Muscle layer of duodenum (tissue), 2 donors: ENCODE results near the gene ENG.

Source experiments
- H3K27ac ChIP-seq: one replicate; pipeline ENCODE4 v1.7.0; 2013; ENCODE audit warnings: mild to moderate bottlenecking, low read length
- H3K27me3 ChIP-seq: one replicate; pipeline ENCODE4 v1.7.0; 2013; ENCODE audit warnings: low read depth, mild to moderate bottlenecking, control low read depth, low read length
- H3K36me3 ChIP-seq, 2 donors: one replicate each; pipeline ENCODE4 v1.7.0; 2013; ENCODE audit warnings: low read length in 2 of 2, control low read depth in 1 of 2, mild to moderate bottlenecking in 1 of 2; ENCODE audit not compliant: insufficient read depth in 2 of 2, control insufficient read depth in 1 of 2
- H3K4me1 ChIP-seq, 2 donors: one replicate each; pipeline ENCODE4 v1.7.0; 2013; ENCODE audit warnings: low read length in 2 of 2, mild to moderate bottlenecking in 2 of 2, control low read depth in 1 of 2, moderate library complexity in 1 of 2; ENCODE audit not compliant: insufficient read depth in 2 of 2, control insufficient read depth in 1 of 2
- H3K4me3 ChIP-seq, 2 donors: one replicate each; pipeline ENCODE4 v1.7.0; 2013; ENCODE audit warnings: low read length in 2 of 2, low read depth in 1 of 2, mild to moderate bottlenecking in 1 of 2
- H3K9me3 ChIP-seq, 2 donors: one replicate each; pipeline ENCODE4 v1.7.0; 2013; ENCODE audit warnings: low read length in 2 of 2, control low read depth in 1 of 2, mild to moderate bottlenecking in 1 of 2; ENCODE audit not compliant: control insufficient read depth in 1 of 2
- donor health status: healthy.

Gene ENG

GRCh38 chr9:127835991-127836516, 18.4 kb downstream of the ENG start:
- peaks cover 0 to 4% of the 10 kb centered on the region in 2 donors for H3K36me3 ChIP-seq
- no peaks in the 10 kb centered on the region for H3K27me3 ChIP-seq
- no peaks in the 10 kb centered on the region for H3K9me3 ChIP-seq
- H3K4me1 ChIP-seq = peaks cover 12 to 42% of the 10 kb centered on the region in 2 donors
- peak overlapping the region; percentile 82 for H3K27ac ChIP-seq
- no peak overlapping the region for H3K4me3 ChIP-seq

GRCh38 chr9:127833555-127833954, 20.9 kb downstream of the ENG start:
- Histone ChIP-seq H3K9me3 (no peaks in the 10 kb centered on the region), H3K27me3 (no peaks in the 10 kb centered on the region), H3K36me3 (peaks cover 0 to 4% of the 10 kb centered on the region in 2 donors), H3K27ac (peak overlapping the region; percentile 56), H3K4me1 (peaks cover 12 to 46% of the 10 kb centered on the region in 2 donors), H3K4me3 (no peak overlapping the region)

GRCh38 chr9:127832248-127832647, 22.2 kb downstream of the ENG start:
- Histone ChIP-seq H3K4me1 (peaks cover 4 to 36% of the 10 kb centered on the region in 2 donors), H3K9me3 (no peaks in the 10 kb centered on the region), H3K36me3 (peaks cover 0 to 4% of the 10 kb centered on the region in 2 donors), H3K4me3 (no peak overlapping the region), H3K27ac (no peak overlapping the region), H3K27me3 (no peaks in the 10 kb centered on the region)

GRCh38 chr9:127829205-127829906, 25.1 kb downstream of the ENG start:
- Histone ChIP-seq H3K27me3 (no peaks in the 10 kb centered on the region), H3K4me3 (no peak overlapping the region), H3K36me3 (peaks cover 11 to 13% of the 10 kb centered on the region in 2 donors), H3K4me1 (peaks cover 0 to 34% of the 10 kb centered on the region in 2 donors), H3K9me3 (no peaks in the 10 kb centered on the region), H3K27ac (peak overlapping the region; percentile 77)

- peaks cover 15 to 17% of the 10 kb centered on the region in 2 donors for H3K36me3 ChIP-seq
- H3K4me3 ChIP-seq = peak overlapping the region; percentile 23 to 49
- H3K27ac ChIP-seq = peak overlapping the region; percentile 77
- H3K27me3 ChIP-seq = no peaks in the 10 kb centered on the region
- no peaks in the 10 kb centered on the region for H3K9me3 ChIP-seq
- H3K4me1 ChIP-seq = peaks cover 0 to 34% of the 10 kb centered on the region in 2 donors
Observed at GRCh38 chr9:127828262-127829031, 26.0 kb downstream of the ENG start.

GRCh38 chr9:127826253-127826913, 28.1 kb downstream of the ENG start:
- Histone ChIP-seq H3K4me1 (peaks cover 0 to 27% of the 10 kb centered on the region in 2 donors), H3K9me3 (no peaks in the 10 kb centered on the region), H3K4me3 (no peak overlapping the region), H3K27ac (no peak overlapping the region), H3K36me3 (peaks cover 17 to 19% of the 10 kb centered on the region in 2 donors), H3K27me3 (no peaks in the 10 kb centered on the region)

- Histone ChIP-seq H3K27me3 (no peaks in the 10 kb centered on the region), H3K4me1 (peaks cover 0 to 27% of the 10 kb centered on the region in 2 donors), H3K4me3 (no peak overlapping the region), H3K27ac (no peak overlapping the region), H3K36me3 (peaks cover 17 to 24% of the 10 kb centered on the region in 2 donors), H3K9me3 (no peaks in the 10 kb centered on the region)
Observed at GRCh38 chr9:127825319-127826051, 29.0 kb downstream of the ENG start.

- Histone ChIP-seq H3K27ac (no peak overlapping the region), H3K36me3 (peaks cover 24 to 50% of the 10 kb centered on the region in 2 donors), H3K4me1 (peaks cover 0 to 16% of the 10 kb centered on the region in 2 donors), H3K9me3 (no peaks in the 10 kb centered on the region), H3K27me3 (no peaks in the 10 kb centered on the region), H3K4me3 (no peak overlapping the region)
Observed at GRCh38 chr9:127822108-127822507, 32.4 kb downstream of the ENG start.

- H3K27me3 ChIP-seq = no peaks in the 10 kb centered on the region
- no peak overlapping the region for H3K27ac ChIP-seq
- no peaks in the 10 kb centered on the region for H3K4me1 ChIP-seq
- H3K9me3 ChIP-seq = no peaks in the 10 kb centered on the region
- H3K36me3 ChIP-seq = peaks cover 18 to 69% of the 10 kb centered on the region in 2 donors
- no peak overlapping the region for H3K4me3 ChIP-seq
Observed at GRCh38 chr9:127818574-127818973, 35.9 kb downstream of the ENG start.

- no peaks in the 10 kb centered on the region for H3K4me1 ChIP-seq
- no peak overlapping the region for H3K27ac ChIP-seq
- H3K36me3 ChIP-seq = peaks cover 22 to 75% of the 10 kb centered on the region in 2 donors
- H3K9me3 ChIP-seq = no peaks in the 10 kb centered on the region
- H3K4me3 ChIP-seq = no peak overlapping the region
- H3K27me3 ChIP-seq = no peaks in the 10 kb centered on the region
Observed at GRCh38 chr9:127817881-127818434, 36.5 kb downstream of the ENG start.
